MG63 (cell line): Measurements from ENCODE around the gene SCYGR8. TPM values are rescaled to one million over a fixed set of nuclear protein-coding genes. Genes with fewer than 3 reads are reported as not detected.
A peak's percentile ranks its signal among the peaks of the same experiment; 100 is the strongest.
"Not testable (repeated sequence)": the region's sequence is repeated elsewhere in the genome, so short reads cannot be mapped to it uniquely, and the experiment has no call there.

Source experiments
- DNase-seq: peaks from one replicate; pipeline ENCODE4 v3.0.0-alpha.2; 2020
- H3K27me3 ChIP-seq: fragments of 250-450 bp; sonication (Bioruptor Pico); 2 replicates; pipeline ENCODE4 v1.5.1; 2020; ENCODE audit warnings: mild to moderate bottlenecking, moderate library complexity
- H3K36me3 ChIP-seq: fragments of 250-450 bp; sonication (Bioruptor Pico); 2 replicates; pipeline ENCODE4 v1.5.1; 2020; ENCODE audit warnings: mild to moderate bottlenecking, moderate library complexity
- H3K4me3 ChIP-seq: fragments of 250-450 bp; sonication (Bioruptor Pico); 2 replicates; pipeline ENCODE4 v1.5.1; 2020; ENCODE audit warnings: mild to moderate bottlenecking, moderate library complexity
- H3K9me3 ChIP-seq: fragments of 250-450 bp; sonication (Bioruptor Pico); 2 replicates; pipeline ENCODE4 v1.5.1; 2020; ENCODE audit warnings: mild to moderate bottlenecking, moderate library complexity
- total RNA-seq: library from RNA; depleted of rRNA; stranded (reverse); fragments of >200 nt; shearing (Covaris generic); gene quantifications from 2 replicates; pipeline ENCODE4 v1.2.3, GENCODE V29; 2014; ENCODE audit warnings: low replicate concordance

Gene SCYGR8
- total RNA-seq, 1 experiment from 2014 or later = not detected

DNA sequence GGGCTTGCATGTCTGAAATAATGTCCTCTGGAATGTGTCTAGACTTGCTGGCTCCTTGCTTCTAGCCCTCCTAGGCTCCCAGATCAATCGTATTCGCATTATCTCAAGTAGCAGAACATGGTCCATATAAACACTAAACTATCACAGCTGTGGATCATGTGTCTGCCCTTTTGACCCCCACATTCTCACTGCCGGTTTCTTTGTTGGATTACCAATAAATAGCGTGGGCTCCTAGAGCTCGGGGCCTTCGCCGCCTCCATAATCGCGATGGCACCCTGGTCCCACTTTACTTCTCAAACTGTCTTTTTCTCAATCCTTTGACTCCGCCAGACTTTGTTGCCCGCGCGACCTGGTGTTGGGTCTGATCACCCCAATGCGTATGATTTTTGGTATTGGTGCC is 6.3 kb upstream of the SCYGR8 start:
- H3K9me3 ChIP-seq = no peaks in the 10 kb centered on the region
- DNase-seq = no peak
- H3K4me3 ChIP-seq = no peak overlapping the region
- no peaks in the 10 kb centered on the region for H3K27me3 ChIP-seq
- H3K36me3 ChIP-seq = no peaks in the 10 kb centered on the region

- H3K36me3 ChIP-seq, H3K9me3 ChIP-seq, H3K4me3 ChIP-seq, H3K27me3 ChIP-seq: not testable (repeated sequence)
- peak; percentile 15 for DNase-seq
These were observed 5.0 kb upstream of the SCYGR8 start for GRCh38 chr2:227740705-227741104.

- H3K9me3 ChIP-seq = no peaks in the 10 kb centered on the region
- no peak overlapping the region for H3K4me3 ChIP-seq
- H3K27me3 ChIP-seq = no peaks in the 10 kb centered on the region
- DNase-seq = no peak
- H3K36me3 ChIP-seq = no peaks in the 10 kb centered on the region
These were observed 2.4 kb downstream of the SCYGR8 start for GRCh38 chr2:227748079-227748478.

DNA sequence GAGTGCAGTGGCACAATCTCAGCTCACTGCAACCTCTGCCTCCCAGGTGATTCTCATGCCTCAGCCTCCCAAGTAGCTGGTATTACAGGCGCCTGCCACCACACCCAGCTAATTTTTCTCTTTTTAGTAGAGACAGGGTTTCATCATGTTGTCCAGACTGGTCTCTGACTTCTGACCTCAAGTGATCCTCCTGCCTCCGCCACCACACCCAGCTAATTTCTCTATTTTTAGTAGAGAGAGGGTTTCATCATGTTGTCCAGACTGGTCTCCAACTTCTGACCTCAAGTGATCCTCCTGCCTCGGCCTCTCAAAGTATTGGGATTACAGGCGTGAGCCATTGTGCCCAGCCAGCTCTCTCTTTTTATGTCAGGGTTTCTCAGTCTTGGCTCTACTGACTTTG is 10.6 kb downstream of the SCYGR8 start:
- H3K9me3 ChIP-seq, H3K27me3 ChIP-seq, DNase-seq, H3K36me3 ChIP-seq, H3K4me3 ChIP-seq: not testable (repeated sequence)

DNA sequence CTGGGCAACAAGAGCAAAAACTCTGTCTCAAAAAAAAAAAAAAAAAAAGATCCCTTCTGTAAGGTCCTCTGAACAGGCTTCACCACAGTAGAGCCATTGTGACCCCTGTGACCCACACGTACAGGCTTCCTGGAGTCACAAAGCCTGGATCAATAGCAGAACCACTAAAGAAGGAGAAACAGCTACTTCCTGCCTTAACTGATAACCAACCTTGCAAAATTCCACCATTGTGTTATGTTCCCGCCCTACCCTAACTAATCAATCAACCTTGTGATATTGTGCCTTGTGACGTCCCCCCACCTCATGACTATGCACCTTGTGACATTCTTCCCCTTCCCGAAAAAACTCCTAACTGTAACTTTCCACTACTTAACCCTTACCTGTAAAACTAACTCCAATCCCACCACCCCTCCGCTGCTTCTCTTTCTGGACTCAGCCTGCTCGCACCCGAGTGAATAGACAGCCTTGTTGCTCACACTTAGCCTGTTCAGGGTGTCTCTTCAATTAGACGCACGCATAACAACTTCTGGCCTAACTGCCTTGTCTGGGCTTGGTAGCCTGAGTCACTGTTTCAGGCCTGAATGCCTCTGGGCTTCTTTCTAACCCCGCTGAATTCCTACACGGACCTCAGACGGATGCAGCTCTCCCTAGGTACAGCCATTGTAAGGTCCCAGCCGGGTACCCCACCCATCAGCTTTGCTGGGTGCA is 13.9 kb downstream of the SCYGR8 start:
- H3K9me3 ChIP-seq = no peaks in the 10 kb centered on the region
- no peaks in the 10 kb centered on the region for H3K36me3 ChIP-seq
- DNase-seq = no peak
- no peaks in the 10 kb centered on the region for H3K27me3 ChIP-seq
- H3K4me3 ChIP-seq = no peak overlapping the region

DNA sequence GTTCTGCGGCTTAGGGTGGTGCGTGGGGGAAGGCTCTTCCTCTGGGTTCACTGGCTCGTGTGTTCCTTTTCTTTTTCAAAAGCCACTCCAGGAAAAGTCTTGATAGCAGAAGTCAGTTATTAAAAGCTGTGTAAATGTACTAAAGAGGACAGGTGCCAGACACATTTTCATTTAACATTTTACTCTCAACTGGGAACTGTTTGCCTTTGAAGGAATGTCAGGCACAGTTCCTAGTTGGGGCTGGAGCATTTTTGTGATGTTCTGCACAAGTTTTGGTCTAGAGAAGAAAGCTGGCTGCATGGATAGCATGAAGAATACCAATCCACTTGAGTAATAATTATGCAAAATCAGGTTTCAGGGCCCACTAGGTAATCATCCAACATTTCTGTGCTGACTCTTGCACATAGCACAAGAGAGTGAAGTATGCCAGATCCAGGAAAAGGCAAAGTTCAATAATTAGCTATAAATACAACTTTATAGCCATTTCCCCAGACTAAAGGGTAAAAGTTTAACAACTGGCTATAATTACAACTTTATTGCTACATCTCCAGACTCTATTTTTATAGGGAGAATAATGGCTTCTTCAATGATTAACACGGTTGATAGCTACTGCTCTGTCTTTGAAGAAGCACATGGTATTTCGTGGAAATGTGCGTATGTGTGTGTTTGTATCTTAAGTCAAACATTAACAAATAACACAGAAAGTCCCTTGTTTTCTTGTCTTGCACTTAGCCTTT is 16.2 kb downstream of the SCYGR8 start:
- Histone ChIP-seq H3K4me3 (no peak overlapping the region), H3K36me3 (no peaks in the 10 kb centered on the region), H3K27me3 (no peaks in the 10 kb centered on the region), H3K9me3 (no peaks in the 10 kb centered on the region)
- no peak for DNase-seq

DNA sequence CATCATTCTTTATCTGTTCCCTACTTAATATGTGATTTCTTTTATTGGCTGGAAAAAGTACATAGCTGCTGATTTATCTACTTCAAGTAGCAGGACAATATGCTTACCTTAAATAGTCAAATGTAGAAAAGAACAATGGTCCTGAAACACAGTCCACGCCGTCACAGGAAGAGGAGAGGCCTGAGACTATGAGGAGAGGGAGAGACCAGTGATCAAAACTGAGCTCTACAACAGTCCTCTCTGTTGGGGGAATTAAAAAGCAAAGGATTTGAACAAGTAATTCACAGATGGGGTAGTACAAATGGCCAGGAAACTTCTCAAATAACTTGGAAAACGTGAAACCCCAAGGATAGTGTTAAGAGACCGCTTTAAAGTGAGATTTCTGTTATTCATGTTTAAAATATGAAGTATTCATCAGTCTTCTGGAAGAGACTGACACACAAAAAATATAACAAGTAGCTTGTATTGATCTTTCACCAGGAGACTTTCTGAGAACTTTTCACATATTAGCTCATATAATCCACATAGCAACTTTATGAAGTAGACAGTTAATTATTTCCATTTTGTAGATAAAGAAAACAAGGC is 20.2 kb downstream of the SCYGR8 start:
- Histone ChIP-seq H3K9me3 (no peaks in the 10 kb centered on the region), H3K36me3 (no peaks in the 10 kb centered on the region), H3K4me3 (no peak overlapping the region), H3K27me3 (no peaks in the 10 kb centered on the region)
- no peak for DNase-seq

DNA sequence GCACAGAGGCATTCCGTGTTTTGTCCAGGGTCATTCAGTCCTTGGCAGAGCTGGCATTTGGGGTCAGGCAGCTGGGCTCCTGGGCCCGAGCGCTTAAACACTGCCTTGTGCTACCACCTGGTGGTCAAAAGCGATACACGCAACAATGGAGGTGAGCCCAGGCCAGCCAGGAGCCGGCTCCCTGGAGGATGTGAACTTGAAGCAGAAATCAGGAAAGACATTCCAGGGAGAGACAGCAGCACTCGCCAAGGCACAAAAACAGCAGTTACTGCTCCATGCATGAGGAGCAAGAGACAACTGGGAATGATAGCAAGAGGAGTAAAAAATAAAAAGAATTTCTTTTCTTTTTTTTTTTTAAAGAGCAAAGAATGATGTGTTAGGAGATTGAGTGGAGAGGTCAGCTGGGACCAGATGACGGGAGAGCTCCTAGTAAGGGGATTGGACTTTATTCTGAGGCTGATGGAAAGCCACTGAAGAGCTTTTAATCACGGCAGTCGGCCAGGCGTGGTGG is 20.7 kb downstream of the SCYGR8 start:
- H3K4me3 ChIP-seq = no peak overlapping the region
- no peaks in the 10 kb centered on the region for H3K9me3 ChIP-seq
- no peaks in the 10 kb centered on the region for H3K27me3 ChIP-seq
- no peaks in the 10 kb centered on the region for H3K36me3 ChIP-seq
- DNase-seq = peak; percentile 71

- no peak for DNase-seq
- no peaks in the 10 kb centered on the region for H3K9me3 ChIP-seq
- no peak overlapping the region for H3K4me3 ChIP-seq
- H3K27me3 ChIP-seq = no peaks in the 10 kb centered on the region
- no peaks in the 10 kb centered on the region for H3K36me3 ChIP-seq
These were observed 22.1 kb downstream of the SCYGR8 start for GRCh38 chr2:227767830-227768229.

- DNase-seq = peak; percentile 10
These were observed 26.5 kb downstream of the SCYGR8 start for GRCh38 chr2:227772197-227772661.

GRCh38 chr2:227772932-227773331 is 27.2 kb downstream of the SCYGR8 start:
- no peak for DNase-seq
- Histone ChIP-seq H3K36me3 (no peaks in the 10 kb centered on the region), H3K9me3 (no peaks in the 10 kb centered on the region), H3K4me3 (no peak overlapping the region), H3K27me3 (no peaks in the 10 kb centered on the region)

More at GRCh38 chr2:227772197-227772661, 26.5 kb downstream of the SCYGR8 start:
- no peaks in the 10 kb centered on the region for H3K9me3 ChIP-seq
- no peaks in the 10 kb centered on the region for H3K27me3 ChIP-seq
- H3K4me3 ChIP-seq = no peak overlapping the region
- no peaks in the 10 kb centered on the region for H3K36me3 ChIP-seq

DNA sequence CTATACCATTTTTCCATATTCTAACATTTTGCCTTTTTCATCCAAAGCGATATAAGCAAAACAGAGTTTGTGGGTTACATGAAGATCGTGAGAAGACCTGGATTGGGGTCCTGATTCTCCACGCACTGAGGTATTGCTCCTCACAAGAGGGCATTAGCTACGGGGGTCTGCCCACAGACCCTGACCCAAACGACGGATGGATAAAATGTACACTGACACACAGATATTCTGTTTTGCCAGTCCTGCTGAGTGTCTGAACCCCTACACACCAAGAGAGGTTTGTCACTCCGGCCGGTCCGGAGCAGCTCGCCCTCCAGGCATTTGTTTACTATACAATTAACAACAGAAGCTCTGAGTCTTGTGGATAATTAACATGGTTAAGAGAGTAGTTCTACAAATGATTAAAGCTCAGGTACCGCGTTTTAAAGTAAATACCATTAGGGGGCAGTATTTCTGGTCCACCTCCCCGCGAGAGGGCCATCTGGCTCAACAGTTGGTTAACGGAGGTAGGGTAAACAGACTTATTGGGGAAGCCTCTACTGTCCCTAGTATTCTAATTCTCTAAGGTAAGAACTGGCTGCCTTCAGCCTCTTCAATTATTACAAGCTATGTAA is 28.4 kb downstream of the SCYGR8 start:
- Histone ChIP-seq H3K27me3 (no peaks in the 10 kb centered on the region), H3K4me3 (no peak overlapping the region), H3K9me3 (no peaks in the 10 kb centered on the region), H3K36me3 (no peaks in the 10 kb centered on the region)
- DNase-seq = no peak

GRCh38 chr2:227774895-227775842 is 29.5 kb downstream of the SCYGR8 start:
- Histone ChIP-seq H3K27me3 (no peaks in the 10 kb centered on the region), H3K9me3 (no peaks in the 10 kb centered on the region), H3K4me3 (no peak overlapping the region), H3K36me3 (no peaks in the 10 kb centered on the region)
- DNase-seq = no peak

DNA sequence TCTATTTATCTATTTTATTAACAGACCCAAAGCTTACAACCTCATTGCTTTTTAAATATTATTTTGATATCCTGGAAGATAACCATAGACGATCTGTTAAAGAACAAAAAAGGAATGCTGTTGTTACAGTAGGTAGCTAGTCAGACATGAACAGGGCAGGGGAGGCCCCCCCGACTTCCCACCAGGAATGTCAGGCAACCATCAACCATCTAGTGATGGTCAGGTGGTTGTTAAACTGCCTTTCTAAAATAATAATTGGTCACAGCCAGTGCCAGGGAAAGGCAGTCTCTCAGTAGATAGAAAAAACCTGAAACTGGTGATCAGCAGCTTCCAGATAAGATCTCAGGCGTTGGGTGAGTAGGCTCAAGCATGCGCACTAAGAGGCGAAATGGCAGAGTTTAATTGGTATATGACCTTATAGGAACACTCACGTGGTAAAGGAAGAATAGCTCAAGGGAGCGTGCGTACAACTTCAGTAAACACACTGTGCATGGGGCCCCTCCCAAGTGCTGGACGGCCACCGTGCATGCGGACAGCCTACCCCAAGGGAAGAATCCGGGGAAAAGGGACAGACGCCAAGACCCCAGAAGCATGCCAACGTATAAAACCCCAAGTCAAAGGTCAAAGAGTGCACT is 35.4 kb downstream of the SCYGR8 start:
- no peaks in the 10 kb centered on the region for H3K27me3 ChIP-seq
- H3K36me3 ChIP-seq = no peaks in the 10 kb centered on the region

DNA sequence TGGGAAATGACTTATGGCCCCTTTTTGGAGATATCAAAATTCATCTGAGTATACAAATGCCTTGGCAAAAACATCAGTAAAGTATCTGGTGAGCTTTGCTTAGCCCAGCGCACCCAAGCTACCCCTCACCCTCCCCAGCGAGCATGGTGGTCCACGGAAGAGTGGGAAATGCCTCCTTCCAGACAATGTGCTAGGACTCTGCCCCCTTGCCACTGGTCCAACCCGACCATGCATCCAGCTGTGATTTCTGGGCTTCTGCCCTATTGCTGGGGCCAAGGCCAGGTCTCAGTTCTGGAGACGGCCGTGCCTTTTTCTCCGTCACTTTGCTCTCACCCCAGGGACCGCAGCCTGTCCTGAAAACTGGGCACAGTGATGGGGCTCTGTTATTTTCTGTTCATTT is 36.1 kb downstream of the SCYGR8 start:
- Histone ChIP-seq H3K4me3 (no peak overlapping the region), H3K27me3 (no peaks in the 10 kb centered on the region), H3K9me3 (no peaks in the 10 kb centered on the region), H3K36me3 (no peaks in the 10 kb centered on the region)
- DNase-seq = no peak

More for the DNA sequence above, 35.4 kb downstream of the SCYGR8 start:
- DNase-seq = no peak
- Histone ChIP-seq H3K9me3 (no peaks in the 10 kb centered on the region), H3K4me3 (no peak overlapping the region)

GRCh38 chr2:227782804-227783203 is 37.1 kb downstream of the SCYGR8 start:
- Histone ChIP-seq H3K4me3 (no peak overlapping the region), H3K27me3 (no peaks in the 10 kb centered on the region), H3K36me3 (no peaks in the 10 kb centered on the region), H3K9me3 (no peaks in the 10 kb centered on the region)
- DNase-seq = no peak
